GM21786 (cell line): ENCODE results near the gene MELK.
A peak's percentile ranks its signal among the peaks of the same experiment; 100 is the strongest.

ENCODE experiments used
- ATAC-seq: cut with Tn5 transposase; IDR thresholded peaks from one replicate; pipeline ENCODE4 v1.9.1; 2021; ENCODE audit not compliant: unreplicated experiment

The MELK gene

DNA sequence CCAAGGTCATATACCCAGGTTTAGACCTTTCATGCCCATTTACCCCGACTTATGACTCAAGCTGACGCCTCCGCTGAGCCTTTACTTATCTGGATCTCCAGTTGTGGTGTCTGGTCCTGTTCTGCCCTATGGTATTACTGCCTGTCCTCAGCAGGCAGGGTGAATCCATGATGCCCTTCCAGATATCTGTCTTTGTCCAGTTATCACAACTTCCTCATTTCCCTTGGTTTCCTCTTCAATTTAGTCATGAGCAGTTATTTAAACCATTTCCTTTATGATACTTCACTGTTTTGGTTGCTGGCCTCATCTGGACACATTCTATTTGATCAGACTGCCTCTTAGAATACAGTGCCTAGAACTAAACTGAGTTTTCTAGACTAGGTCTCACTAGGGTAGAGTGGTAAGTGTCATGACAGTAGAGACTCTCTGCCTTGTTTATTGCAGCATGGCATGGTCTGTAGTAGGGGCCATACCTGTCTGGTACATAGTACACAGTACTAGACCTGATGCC is 93.3 kb downstream of the MELK start:
- ATAC-seq = peak; percentile 77

- ATAC-seq = no peak
These were observed 98.9 kb downstream of the MELK start for GRCh38 chr9:36671561-36671960.

DNA sequence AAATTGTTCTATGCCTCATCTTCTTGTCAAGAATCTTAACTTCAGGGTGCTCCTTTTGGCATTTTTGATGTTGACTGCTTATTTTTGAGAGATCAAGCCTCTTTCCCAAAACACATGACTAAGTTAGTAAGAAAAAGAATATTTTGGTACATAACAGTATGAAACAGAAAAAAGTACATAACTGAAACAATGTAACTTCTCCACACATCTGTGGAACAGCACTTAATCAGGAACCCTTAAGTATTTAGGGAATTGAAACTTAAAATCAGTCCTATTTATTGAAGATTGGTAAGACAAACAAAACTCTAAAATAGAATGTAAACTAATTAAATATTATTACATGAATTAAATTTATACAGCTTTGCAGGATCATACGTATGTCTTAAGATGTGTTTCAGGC is 103.4 kb downstream of the MELK start:
- no peak for ATAC-seq

DNA sequence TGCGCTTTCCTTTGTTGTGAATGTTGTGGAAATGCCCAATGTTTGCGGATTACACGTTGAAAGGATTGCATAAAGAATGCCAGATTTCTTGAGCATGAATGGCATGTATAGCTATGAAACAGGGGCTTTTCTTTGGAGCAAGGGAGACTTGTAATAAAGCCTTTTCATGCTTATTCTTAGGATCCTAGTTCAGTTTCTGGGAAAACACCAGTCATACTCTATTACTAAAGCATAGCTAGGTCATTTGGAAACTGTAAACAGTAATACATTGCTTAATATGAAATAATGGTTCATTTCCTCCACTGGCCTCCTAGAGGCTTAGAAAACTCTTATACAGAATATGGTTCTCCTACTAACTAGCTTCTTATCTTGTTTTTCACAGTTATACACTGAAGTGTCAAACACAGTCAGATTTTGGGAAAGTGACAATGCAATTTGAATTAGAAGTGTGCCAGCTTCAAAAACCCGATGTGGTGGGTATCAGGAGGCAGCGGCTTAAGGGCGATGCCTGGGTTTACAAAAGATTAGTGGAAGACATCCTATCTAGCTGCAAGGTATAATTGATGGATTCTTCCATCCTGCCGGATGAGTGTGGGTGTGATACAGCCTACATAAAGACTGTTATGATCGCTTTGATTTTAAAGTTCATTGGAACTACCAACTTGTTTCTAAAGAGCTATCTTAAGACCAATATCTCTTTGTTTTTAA is 104.2 kb downstream of the MELK start:
- no peak for ATAC-seq

DNA sequence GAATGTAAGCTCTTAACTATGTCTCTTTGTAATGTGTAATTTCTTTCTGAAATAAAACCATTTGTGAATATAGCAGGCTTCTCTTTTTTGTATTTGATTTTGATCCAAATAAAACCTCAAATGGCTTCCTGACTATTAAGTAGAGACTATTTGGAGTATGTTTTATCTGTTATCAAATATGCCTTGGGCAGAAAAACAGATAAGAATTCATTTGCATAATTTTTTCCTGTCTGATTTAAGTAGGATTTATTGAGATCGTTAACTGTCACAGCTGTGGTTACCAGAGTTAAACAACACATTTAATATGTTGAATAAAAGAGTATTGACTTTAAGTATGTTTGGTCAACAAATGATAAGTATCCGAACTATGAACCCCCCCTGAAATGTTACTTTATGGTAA is 104.9 kb downstream of the MELK start:
- ATAC-seq = no peak

DNA sequence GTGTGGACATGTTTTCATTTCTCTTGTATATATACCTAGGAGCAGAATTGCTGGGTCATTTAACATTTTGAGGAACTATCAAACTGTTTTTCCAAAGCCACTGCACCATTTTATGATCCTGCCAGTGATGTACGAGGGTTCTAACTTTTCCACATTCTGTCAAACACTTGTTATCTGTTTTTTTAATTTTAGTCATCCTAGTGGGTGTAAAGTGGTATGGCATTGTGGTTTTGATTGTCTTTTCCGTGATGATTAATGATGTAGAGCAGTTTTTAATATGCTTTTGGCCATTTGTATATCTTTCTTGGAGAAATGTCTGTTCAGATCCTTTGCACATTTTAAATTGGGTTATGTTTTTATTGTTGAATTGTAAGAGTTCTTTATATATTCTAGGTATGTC is 107.0 kb downstream of the MELK start:
- no peak for ATAC-seq

GRCh38 chr9:36686471-36686870 is 113.8 kb downstream of the MELK start:
- no peak for ATAC-seq

DNA sequence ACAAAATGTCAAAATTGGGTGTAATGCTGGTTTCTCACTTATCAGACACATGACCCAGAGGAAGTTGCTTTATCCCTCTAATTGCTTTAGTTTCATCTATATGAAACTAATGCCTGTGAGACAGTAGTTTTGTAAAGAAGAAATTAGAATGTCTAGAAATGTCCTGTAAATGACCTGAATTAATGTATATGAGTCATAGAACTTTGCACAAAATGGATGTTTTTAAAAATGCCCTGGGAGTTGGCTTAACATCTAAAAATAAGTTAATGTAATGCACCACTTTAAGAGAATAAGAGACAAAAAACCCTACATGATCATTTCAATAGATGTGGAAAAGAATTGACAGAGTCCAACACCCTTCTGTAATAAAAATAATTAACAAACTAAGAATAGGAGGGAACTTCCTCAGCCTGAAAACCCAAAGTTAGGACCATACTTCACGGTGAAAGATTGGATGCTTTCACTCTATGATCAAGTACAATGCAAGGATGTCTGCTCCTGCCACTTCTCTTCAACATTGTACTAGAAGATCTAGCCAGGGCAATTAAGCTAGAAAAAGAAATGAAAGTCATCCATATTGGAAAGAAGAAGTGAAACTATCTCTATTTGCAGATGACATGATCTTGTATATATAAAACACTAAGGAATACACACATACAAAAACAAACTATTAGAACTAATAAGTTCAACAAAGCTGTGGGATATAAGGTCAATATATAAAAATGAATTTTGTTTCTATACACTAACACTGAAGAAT is 117.9 kb downstream of the MELK start:
- no peak for ATAC-seq

DNA sequence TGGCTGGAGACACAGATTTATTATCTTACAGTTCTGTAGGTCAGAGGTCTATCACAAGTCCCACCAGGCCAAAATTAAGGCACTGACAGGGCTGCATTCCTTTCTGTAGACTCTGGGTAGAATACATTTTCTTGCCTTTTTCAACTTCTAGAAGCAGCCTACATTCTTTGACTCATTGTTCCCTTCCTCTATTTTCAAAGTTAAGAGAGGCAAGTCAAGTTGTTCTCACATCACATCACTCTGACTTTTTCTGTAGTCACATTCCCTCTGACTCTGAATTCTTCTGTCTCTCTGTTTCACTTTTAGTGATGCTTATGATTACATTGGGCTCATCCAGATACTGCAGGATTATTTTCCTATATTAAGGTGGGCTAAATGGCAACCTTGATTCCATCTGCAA is 119.0 kb downstream of the MELK start:
- no peak for ATAC-seq

- ATAC-seq = no peak
These were observed 126.3 kb downstream of the MELK start for GRCh38 chr9:36698984-36699383.

DNA sequence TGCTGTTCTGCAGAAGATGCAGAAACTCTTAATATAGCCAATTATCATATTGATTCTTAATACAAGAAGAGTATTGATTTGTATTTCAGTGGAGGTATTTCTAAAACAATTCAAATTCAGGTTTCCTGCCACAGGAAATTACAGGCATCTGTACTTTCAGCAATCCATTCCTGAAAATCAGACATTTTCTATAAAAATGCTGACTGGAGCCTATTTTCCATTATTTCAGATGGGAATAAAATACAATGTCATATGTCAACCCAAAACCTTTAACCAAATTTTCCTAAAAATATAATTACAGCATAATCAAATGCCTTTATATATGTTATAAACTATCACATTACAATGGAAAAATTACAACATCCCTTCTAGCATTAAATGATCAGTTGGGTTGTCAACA is 131.5 kb downstream of the MELK start:
- no peak for ATAC-seq

- no peak for ATAC-seq
These were observed 141.1 kb downstream of the MELK start for GRCh38 chr9:36713515-36714490.

GRCh38 chr9:36716496-36716895 is 143.8 kb downstream of the MELK start:
- ATAC-seq = no peak

- ATAC-seq = no peak
These were observed 144.6 kb downstream of the MELK start for GRCh38 chr9:36717276-36717675.

DNA sequence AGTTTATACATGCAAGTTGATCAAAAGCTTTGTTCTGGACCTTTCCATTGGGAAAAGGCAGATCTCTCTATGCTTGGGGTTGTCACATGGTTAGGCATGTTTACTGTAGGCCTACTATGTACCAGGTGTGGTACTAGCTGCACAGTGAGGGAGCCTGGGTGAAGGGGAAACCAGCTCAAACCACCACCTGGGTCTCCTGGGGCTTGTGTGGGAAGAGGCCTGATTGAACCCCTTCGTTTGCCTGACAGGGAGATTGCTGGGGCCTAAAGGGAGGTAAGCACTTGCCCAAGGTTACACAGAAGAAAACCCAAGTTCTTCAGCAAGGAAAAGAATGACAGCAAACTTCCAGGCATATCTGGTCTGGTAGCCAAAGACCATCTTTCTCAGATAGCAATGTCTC is 145.9 kb downstream of the MELK start:
- no peak for ATAC-seq

GRCh38 chr9:36720043-36720442 is 147.3 kb downstream of the MELK start:
- no peak for ATAC-seq

DNA sequence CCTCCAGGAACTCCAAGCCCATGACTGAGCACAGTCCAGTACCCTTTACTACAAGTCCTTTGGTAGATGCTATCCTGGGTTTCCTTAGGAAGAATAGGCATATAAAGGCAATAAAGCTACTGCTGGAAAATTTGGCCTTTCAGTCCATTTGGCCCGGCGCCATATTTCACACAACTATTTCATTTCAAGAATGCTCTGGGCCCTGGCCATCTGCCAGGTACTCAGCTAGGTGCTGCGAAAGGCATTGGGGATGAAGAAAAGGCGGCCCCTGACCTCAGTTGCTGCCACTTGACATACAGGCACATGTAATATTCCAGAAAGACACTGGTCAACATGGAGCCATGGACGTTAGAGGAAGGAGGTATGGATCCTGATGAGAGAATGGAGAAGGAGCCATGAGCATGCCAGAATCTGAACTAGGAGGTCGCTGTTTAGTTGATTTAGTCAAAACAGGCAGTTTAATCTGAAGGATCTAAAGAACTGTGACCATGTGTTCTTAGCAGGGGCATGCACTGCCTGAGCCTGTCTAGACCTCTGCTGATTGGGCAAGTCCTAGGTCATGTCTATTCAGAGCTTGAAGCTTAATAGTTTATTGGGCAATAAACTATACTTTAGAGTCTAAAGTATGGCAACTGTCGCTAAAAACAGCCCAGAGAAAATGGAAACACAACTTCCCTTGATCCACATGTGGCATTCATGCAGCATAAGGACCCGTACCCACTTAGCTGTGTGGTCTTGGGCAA is 149.3 kb downstream of the MELK start:
- no peak for ATAC-seq

- ATAC-seq = no peak
These were observed 153.2 kb downstream of the MELK start for GRCh38 chr9:36725777-36726356.
